ENCODE results near the gene NLRC3.
A peak's percentile ranks its signal among the peaks of the same experiment; 100 is the strongest.

NLRC3 gene, protein sequence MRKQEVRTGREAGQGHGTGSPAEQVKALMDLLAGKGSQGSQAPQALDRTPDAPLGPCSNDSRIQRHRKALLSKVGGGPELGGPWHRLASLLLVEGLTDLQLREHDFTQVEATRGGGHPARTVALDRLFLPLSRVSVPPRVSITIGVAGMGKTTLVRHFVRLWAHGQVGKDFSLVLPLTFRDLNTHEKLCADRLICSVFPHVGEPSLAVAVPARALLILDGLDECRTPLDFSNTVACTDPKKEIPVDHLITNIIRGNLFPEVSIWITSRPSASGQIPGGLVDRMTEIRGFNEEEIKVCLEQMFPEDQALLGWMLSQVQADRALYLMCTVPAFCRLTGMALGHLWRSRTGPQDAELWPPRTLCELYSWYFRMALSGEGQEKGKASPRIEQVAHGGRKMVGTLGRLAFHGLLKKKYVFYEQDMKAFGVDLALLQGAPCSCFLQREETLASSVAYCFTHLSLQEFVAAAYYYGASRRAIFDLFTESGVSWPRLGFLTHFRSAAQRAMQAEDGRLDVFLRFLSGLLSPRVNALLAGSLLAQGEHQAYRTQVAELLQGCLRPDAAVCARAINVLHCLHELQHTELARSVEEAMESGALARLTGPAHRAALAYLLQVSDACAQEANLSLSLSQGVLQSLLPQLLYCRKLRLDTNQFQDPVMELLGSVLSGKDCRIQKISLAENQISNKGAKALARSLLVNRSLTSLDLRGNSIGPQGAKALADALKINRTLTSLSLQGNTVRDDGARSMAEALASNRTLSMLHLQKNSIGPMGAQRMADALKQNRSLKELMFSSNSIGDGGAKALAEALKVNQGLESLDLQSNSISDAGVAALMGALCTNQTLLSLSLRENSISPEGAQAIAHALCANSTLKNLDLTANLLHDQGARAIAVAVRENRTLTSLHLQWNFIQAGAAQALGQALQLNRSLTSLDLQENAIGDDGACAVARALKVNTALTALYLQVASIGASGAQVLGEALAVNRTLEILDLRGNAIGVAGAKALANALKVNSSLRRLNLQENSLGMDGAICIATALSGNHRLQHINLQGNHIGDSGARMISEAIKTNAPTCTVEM

DNA sequence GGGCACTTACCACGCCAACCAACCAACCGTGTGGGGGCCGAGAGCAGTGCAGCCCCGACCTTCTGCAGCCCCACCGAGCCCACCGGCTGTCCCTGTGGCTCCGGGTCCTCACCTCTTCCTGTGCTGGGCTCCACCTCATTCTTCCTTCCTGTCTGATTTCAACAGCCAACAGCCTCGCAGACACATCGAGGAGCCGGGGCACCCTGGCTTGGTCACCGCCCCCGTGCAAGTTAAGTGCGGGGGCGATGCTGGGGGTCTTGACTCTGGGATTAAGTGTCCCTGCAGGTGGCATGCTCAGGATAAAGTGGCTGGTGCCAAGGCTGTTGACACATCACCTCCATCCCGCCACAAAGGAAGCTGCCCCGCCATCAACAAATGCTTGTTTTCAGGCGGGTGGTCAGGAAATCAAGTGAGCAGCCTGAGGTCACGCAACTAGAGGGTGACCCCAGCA lies at the start of gene NLRC3:
TSS of gene NLRC3 (minus strand) at position 102 of the 451 bp plus-strand sequence. CDS start 12,367 bp downstream, outside the sequence.
- no peak for TF ChIP-seq CTCF (IDR thresholded peaks at IDR 0.05; ENCODE audit: insufficient read depth, low read depth, low read length, missing control alignments)
- no peak within 1 kb of the TSS for H3K4me3 ChIP-seq (ENCODE audit: low read length)
- no peak for DNase-seq (ENCODE audit: low read depth)

DNA sequence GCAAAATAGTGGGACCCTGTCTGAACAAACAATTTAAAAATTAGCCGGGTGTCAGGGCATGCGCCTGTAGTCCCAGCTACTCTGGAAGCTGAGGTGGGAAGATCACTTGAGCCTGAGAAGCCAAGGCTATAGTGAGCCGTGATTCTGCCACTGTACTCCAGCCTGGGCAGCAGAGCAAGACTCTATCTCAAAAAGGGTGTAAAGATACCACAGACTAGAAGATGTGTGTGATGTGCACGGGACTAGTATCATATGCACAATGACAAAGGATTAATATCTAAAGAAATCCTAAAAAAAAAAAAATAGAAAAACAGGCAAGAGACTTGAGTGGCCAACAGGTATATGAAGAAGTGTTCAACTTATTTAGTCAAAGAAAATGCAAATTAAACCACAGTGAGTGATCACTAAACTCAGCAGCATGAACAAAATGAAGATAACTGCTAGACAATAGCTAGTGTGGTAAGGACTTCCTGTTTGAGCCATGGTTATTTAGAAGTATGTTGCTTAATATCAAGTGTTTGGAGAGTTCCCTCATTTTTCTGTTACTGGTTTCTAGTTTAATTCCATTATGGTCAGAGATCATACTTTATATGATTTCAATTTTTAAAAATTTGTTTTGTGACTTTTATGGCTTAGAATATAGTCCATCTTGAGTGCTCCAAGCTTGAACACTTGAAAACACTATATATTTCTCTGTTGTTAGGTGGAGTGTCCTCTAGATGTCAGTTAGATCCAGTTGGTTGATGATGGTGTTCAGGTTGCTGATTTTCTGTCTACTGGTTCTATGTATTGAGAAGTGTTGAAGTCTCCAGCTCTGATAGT lies 48.9 kb upstream of the NLRC3 start:
- DNase-seq (ENCODE audit: low read depth): no peak
- no peak for TF ChIP-seq CTCF (IDR thresholded peaks at IDR 0.05; ENCODE audit: insufficient read depth, low read depth, low read length, missing control alignments)
- H3K4me3 ChIP-seq (ENCODE audit: low read length): no peak overlapping the region

DNA sequence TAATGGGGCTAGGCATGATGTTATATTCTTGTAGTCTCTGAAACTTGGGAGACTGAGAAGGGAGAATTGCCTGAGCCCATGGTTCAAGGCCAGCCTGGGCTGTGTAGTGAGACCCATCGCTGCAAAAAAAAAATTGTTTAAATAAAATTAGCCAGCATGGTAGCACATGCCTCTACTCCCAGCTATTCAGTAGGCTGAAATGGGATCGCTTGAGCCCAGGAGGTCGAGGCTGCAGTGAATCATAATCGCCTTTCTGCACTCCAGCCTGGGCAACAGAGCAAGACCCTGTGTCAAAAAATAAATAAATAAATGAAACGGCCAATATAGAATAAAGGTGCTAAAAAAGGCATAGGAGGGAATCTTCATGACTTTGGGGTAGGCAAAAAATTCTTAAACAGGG lies 48.1 kb upstream of the NLRC3 start:
- no peak for DNase-seq (ENCODE audit: low read depth)
- no peak for TF ChIP-seq CTCF (IDR thresholded peaks at IDR 0.05; ENCODE audit: insufficient read depth, low read depth, low read length, missing control alignments)
- no peak overlapping the region for H3K4me3 ChIP-seq (ENCODE audit: low read length)

- no peak for DNase-seq (ENCODE audit: low read depth)
- H3K4me3 ChIP-seq (ENCODE audit: low read length): no peak overlapping the region
- no peak for TF ChIP-seq CTCF (IDR thresholded peaks at IDR 0.05; ENCODE audit: insufficient read depth, low read depth, low read length, missing control alignments)
Observed at GRCh38 chr16:3623642-3624041, 46.4 kb upstream of the NLRC3 start.

DNA sequence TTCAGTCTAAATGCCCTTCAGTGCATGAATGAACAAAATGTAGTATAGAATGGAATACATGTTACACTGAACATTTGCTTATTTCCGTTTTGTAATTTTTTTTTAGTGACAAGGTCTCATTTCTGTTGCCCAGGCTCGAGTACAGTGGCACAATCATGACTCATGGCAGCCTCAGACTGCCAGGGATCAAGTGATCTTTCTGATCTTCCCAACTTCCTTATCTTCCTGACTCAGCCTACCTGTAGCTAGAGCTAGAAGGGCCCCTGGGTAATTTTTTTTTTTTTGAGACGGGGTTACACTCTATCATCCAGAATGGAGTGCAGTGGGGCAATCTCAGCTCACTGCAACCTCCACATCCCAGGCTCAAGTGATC lies 41.6 kb upstream of the NLRC3 start:
- no peak for TF ChIP-seq CTCF (IDR thresholded peaks at IDR 0.05; ENCODE audit: insufficient read depth, low read depth, low read length, missing control alignments)
- peak; percentile 83 for DNase-seq (ENCODE audit: low read depth)
- no peak overlapping the region for H3K4me3 ChIP-seq (ENCODE audit: low read length)
